HUES48 (cell line): ENCODE measurements around the gene NCKAP1.
A peak's percentile ranks its signal among the peaks of the same experiment; 100 is the strongest.

Source experiments
- H3K27ac ChIP-seq: one replicate; pipeline ENCODE4 v1.7.0; 2013; ENCODE audit warnings: low read depth, low read length, inconsistent platforms
- H3K27me3 ChIP-seq: 2 replicates; pipeline ENCODE4 v1.6.1; 2013; ENCODE audit warnings: mild to moderate bottlenecking, low read length; ENCODE audit not compliant: control insufficient read depth, insufficient read depth
- H3K36me3 ChIP-seq: 2 replicates; pipeline ENCODE4 v1.6.1; 2013; ENCODE audit warnings: low read length; ENCODE audit not compliant: control insufficient read depth, insufficient read depth
- H3K4me1 ChIP-seq: 2 replicates; pipeline ENCODE4 v1.6.1; 2013; ENCODE audit warnings: mild to moderate bottlenecking, low read length; ENCODE audit not compliant: control insufficient read depth, insufficient read depth
- H3K4me3 ChIP-seq: 2 replicates; pipeline ENCODE4 v1.5.1; 2013; ENCODE audit warnings: mild to moderate bottlenecking, low read depth, low read length
- H3K9ac ChIP-seq: 2 replicates; pipeline ENCODE4 v1.6.1; 2013; ENCODE audit warnings: mild to moderate bottlenecking, low read depth, low read length, moderate library complexity
- H3K9me3 ChIP-seq: 2 replicates; pipeline ENCODE4 v1.6.1; 2013; ENCODE audit warnings: low read length; ENCODE audit not compliant: control insufficient read depth, insufficient read depth

The NCKAP1 gene

GRCh38 chr2:182868054-182868796, 170.0 kb downstream of the NCKAP1 start:
- Histone ChIP-seq H3K9ac (no peak overlapping the region), H3K4me1 (peaks cover 12% of the 10 kb centered on the region), H3K27ac (peak overlapping the region; percentile 48), H3K9me3 (no peaks in the 10 kb centered on the region), H3K36me3 (no peaks in the 10 kb centered on the region), H3K4me3 (peak overlapping the region; percentile 85; the same call in 1 of the 2 replicates), H3K27me3 (peaks cover 38% of the 10 kb centered on the region)

- peak overlapping the region; percentile 85 for H3K4me3 ChIP-seq
Measured at GRCh38 chr2:182867426-182868053, 170.7 kb downstream of the NCKAP1 start.

GRCh38 chr2:182866461-182867406, 171.5 kb downstream of the NCKAP1 start, which contains the start of gene FRZB:
Gene FRZB, minus strand, starts transcription at chr2:182866637. Its CDS starts 85 bp downstream, at chr2:182866552.
- H3K27ac ChIP-seq = peak within 1 kb of the TSS; percentile 36
- peaks cover 12% of the 10 kb centered on the region for H3K4me1 ChIP-seq
- H3K9ac ChIP-seq = peak within 1 kb of the TSS; percentile 34
- no peaks in the 10 kb centered on the region for H3K9me3 ChIP-seq
- H3K27me3 ChIP-seq = peaks cover 38% of the 10 kb centered on the region
- H3K36me3 ChIP-seq = no peaks in the 10 kb centered on the region
- peak within 1 kb of the TSS; percentile 85 for H3K4me3 ChIP-seq

More at GRCh38 chr2:182867426-182868053, 170.7 kb downstream of the NCKAP1 start:
- Histone ChIP-seq H3K9me3 (no peaks in the 10 kb centered on the region), H3K9ac (no peak overlapping the region), H3K36me3 (no peaks in the 10 kb centered on the region), H3K27me3 (peaks cover 38% of the 10 kb centered on the region), H3K4me1 (peaks cover 12% of the 10 kb centered on the region), H3K27ac (peak overlapping the region; percentile 36)

- Histone ChIP-seq H3K36me3 (no peaks in the 10 kb centered on the region), H3K4me3 (peak overlapping the region; percentile 85), H3K27me3 (peaks cover 38% of the 10 kb centered on the region), H3K9ac (no peak overlapping the region), H3K27ac (no peak overlapping the region), H3K9me3 (no peaks in the 10 kb centered on the region), H3K4me1 (peaks cover 12% of the 10 kb centered on the region)
Measured at GRCh38 chr2:182866095-182866460, 172.2 kb downstream of the NCKAP1 start.

- H3K27ac ChIP-seq = no peak overlapping the region
- peaks cover 12% of the 10 kb centered on the region for H3K4me1 ChIP-seq
Measured at GRCh38 chr2:182864949-182865570, 173.2 kb downstream of the NCKAP1 start.

GRCh38 chr2:182863642-182864041, 174.6 kb downstream of the NCKAP1 start:
- Histone ChIP-seq H3K4me1 (peaks cover 12% of the 10 kb centered on the region), H3K9me3 (no peaks in the 10 kb centered on the region), H3K9ac (no peak overlapping the region), H3K27me3 (peaks cover 38% of the 10 kb centered on the region), H3K27ac (no peak overlapping the region), H3K4me3 (no peak overlapping the region), H3K36me3 (no peaks in the 10 kb centered on the region)

More at GRCh38 chr2:182864949-182865570, 173.2 kb downstream of the NCKAP1 start:
- H3K9me3 ChIP-seq = no peaks in the 10 kb centered on the region
- H3K27me3 ChIP-seq = peaks cover 38% of the 10 kb centered on the region
- H3K9ac ChIP-seq = no peak overlapping the region
- peak overlapping the region; percentile 85; the same call in 1 of the 2 replicates for H3K4me3 ChIP-seq
- no peaks in the 10 kb centered on the region for H3K36me3 ChIP-seq

- no peaks in the 10 kb centered on the region for H3K4me1 ChIP-seq
- H3K9ac ChIP-seq = no peak overlapping the region
- peaks cover 34% of the 10 kb centered on the region for H3K27me3 ChIP-seq
- no peak overlapping the region for H3K4me3 ChIP-seq
- no peaks in the 10 kb centered on the region for H3K9me3 ChIP-seq
- H3K27ac ChIP-seq = no peak overlapping the region
- no peaks in the 10 kb centered on the region for H3K36me3 ChIP-seq
Measured at GRCh38 chr2:182862091-182862490, 176.2 kb downstream of the NCKAP1 start.

GRCh38 chr2:182860858-182861257, 177.4 kb downstream of the NCKAP1 start:
- no peaks in the 10 kb centered on the region for H3K9me3 ChIP-seq
- no peak overlapping the region for H3K9ac ChIP-seq
- no peak overlapping the region for H3K4me3 ChIP-seq
- no peaks in the 10 kb centered on the region for H3K4me1 ChIP-seq
- H3K27ac ChIP-seq = peak overlapping the region; percentile 58
- peaks cover 22% of the 10 kb centered on the region for H3K27me3 ChIP-seq
- no peaks in the 10 kb centered on the region for H3K36me3 ChIP-seq
